SKM-1 (cell line): Measurements from ENCODE around the gene ZNF506.
"Not testable (repeated sequence)": the region's sequence is repeated elsewhere in the genome, so short reads cannot be mapped to it uniquely, and the experiment has no call there.

Experiments used
- DNase-seq: peaks from one replicate; lab custom pipeline; 2025; ENCODE audit not compliant: unreplicated experiment; lab: John Stamatoyannopoulos, UW

The ZNF506 gene

GRCh38 chr19:19745496-19746285 is 75.9 kb downstream of the ZNF506 start:
- no peak for DNase-seq

GRCh38 chr19:19744641-19745040 is 76.9 kb downstream of the ZNF506 start:
- no peak for DNase-seq

DNA sequence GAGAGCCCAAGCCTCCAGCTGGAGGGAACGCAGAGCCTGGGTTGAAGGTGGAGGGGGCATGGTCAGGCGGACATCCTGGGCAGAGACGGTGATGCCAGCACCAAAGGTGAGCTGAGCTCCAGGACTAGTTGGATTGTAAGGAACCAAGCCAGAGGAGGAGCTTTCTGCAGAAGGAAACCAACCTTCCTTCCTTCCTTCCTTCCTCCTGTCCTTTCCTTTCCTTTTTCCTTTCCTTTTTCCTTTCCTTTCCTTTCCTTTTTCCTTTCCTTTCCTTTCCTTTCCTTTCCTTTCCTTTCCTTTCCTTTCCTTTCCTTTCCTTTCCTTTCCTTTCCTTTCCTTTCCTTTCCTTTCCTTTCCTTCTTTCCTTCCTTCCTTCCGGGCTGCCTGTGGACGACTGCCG is 77.6 kb downstream of the ZNF506 start:
- DNase-seq, result not testable (repeated sequence)

DNA sequence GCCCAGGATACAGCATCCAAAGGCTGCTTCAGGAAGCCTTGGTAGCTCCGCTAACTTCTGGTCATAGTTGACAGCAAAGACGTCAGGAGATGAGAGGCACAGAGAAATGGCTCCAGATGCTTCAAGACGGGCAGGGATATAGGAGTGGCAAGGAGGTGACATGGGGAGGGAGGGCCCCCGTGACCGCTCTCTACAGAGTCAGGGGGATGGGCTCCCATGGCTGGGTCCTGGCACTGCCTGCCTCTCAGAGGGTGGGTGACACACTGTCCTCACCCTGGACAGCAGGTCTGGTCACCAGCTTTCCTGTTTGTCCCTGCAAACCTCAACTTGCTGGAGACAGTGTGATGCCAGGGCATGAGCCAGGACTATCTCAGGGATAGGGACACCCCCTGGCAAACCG is 78.4 kb downstream of the ZNF506 start:
- no peak for DNase-seq

- DNase-seq, result no peak
Observed at GRCh38 chr19:19742773-19743172, 78.8 kb downstream of the ZNF506 start.
